Transverse colon (tissue), 4 donors: Measurements from ENCODE around the gene CCNL1. TPM values are rescaled to one million over a fixed set of nuclear protein-coding genes. Genes with fewer than 3 reads are reported as not detected.

Source experiments
- DNase-seq: peaks from one replicate; pipeline ENCODE4 v3.0.0-alpha.2; 2019
- H3K27ac ChIP-seq, 4 donors: fragments of 200-600 bp; sonication (generic); 2 replicates each; pipeline ENCODE4 v1.5.1; 2016 to 2018; ENCODE audit warnings: inconsistent platforms in 4 of 4
- H3K27me3 ChIP-seq: fragments of 200-600 bp; sonication (generic); 2 replicates; pipeline ENCODE4 v1.5.1; 2017; ENCODE audit warnings: inconsistent platforms
- H3K36me3 ChIP-seq, 4 donors: fragments of 200-600 bp; sonication (generic); 2 replicates each; pipeline ENCODE4 v1.5.1; 2017 to 2019; ENCODE audit warnings: inconsistent platforms in 4 of 4
- H3K4me1 ChIP-seq, 4 donors: fragments of 200-600 bp; sonication (generic); 2 replicates each; pipeline ENCODE4 v1.5.1; 2017 to 2020; ENCODE audit warnings: inconsistent platforms in 4 of 4
- H3K4me3 ChIP-seq, 4 donors: fragments of 200-600 bp; sonication (generic); 1 replicate in 1 of 4; 2 replicates in 3 of 4; pipeline versions ENCODE4 v1.5.1 to v1.6.1; 2017 to 2019; ENCODE audit warnings: inconsistent platforms in 4 of 4
- H3K9me3 ChIP-seq, 2 donors: fragments of 200-600 bp; sonication (generic); 2 replicates each; pipeline ENCODE4 v1.5.1; 2017 to 2019; ENCODE audit warnings: inconsistent platforms in 2 of 2
- CTCF ChIP-seq, 5 experiments: fragments of 200-600 bp in 3 of 5; fragments of 450-650 bp in 2 of 5; sonication (generic) in 3 of 5; IDR thresholded peaks; 1 replicate in 2 of 5; 2 replicates in 3 of 5; pipeline ENCODE4 v1.5.1; 2016 to 2017; ENCODE audit warnings: antibody characterized with exemption in 5 of 5, inconsistent platforms in 3 of 5, mild to moderate bottlenecking in 2 of 5, moderate library complexity in 1 of 5
- EP300 ChIP-seq: sonication (generic); formaldehyde crosslinking; IDR thresholded peaks from one replicate; pipeline ENCODE4 v1.6.1; 2017; ENCODE audit warnings: antibody characterized with exemption, low read depth
- POLR2A ChIP-seq: fragments of 450-650 bp; IDR thresholded peaks from one replicate; pipeline ENCODE4 v1.6.1; 2016; ENCODE audit warnings: antibody characterized with exemption, mild to moderate bottlenecking, moderate library complexity
- POLR2AphosphoS5 ChIP-seq, 3 donors: sonication (generic); formaldehyde crosslinking; IDR thresholded peaks; one replicate each; pipeline ENCODE4 v1.6.1; 2016; ENCODE audit warnings: antibody characterized with exemption in 3 of 3
- WGBS, 2 donors: methylation state at CpG; one replicate each; pipeline ENCODE4 v1.1.5; 2018; ENCODE audit warnings: low coverage in 1 of 2; 5-methylcytosine and 5-hydroxymethylcytosine counted together
- in situ Hi-C, 4 donors: fragments of 200-750 bp; cut with MboI; loops; one replicate each; pipeline versions ENCODE4 v1.15.0 to v1.15.1; 2017; ENCODE audit warnings: low sequenced_read_pairs in 3 of 4, low pct_ligation_motif_present in 1 of 4, low pct_unique_long_range_greater_than_20kb in 1 of 4
- intact Hi-C: fragments of 100-400 bp; cut with DNase I; formaldehyde crosslinking; loops from one replicate; pipeline ENCODE4 v1.15.1; 2023; ENCODE audit warnings: low total_unique reads
- total RNA-seq, 4 donors: library from RNA; depleted of rRNA; stranded (reverse); fragments of >200 nt; gene quantifications; one replicate each; pipeline ENCODE4 v1.1.0, GENCODE V29; 2016

The CCNL1 gene
- total RNA-seq, 4 donors from 2014 or later: 288 to 422 (median 308) TPM

- Histone ChIP-seq H3K27me3 (no peaks in the 10 kb centered on the region), H3K36me3 (no peaks in the 10 kb centered on the region), H3K27ac (peak overlapping the region in 1 of 4 donors; percentile 95), H3K4me3 (no peak overlapping the region), H3K4me1 (peaks cover 10 to 26% (median 18%) of the 10 kb centered on the region in 4 donors), H3K9me3 (no peaks in the 10 kb centered on the region)
- WGBS, 2 donors: 92 to 93% methylated on average over 8 to 10 of the region's 10 CpGs
- no peak for DNase-seq
- no peak for TF ChIP-seq EP300
- no peak for TF ChIP-seq CTCF (IDR thresholded peaks at IDR 0.05)
- TF ChIP-seq POLR2AphosphoS5 (IDR thresholded peaks at IDR 0.05): no peak
- no peak for TF ChIP-seq POLR2A
- intact Hi-C loops (no loop called here), in situ Hi-C loops (no loop called here)
These were observed 17.0 kb upstream of the CCNL1 start for GRCh38 chr3:157176934-157177333.

- in situ Hi-C loops: no loop called here
These were observed 16.0 kb upstream of the CCNL1 start for GRCh38 chr3:157175691-157176507.

GRCh38 chr3:157174649-157175498, 14.9 kb upstream of the CCNL1 start:
- WGBS, 2 donors: 0 to 1% methylated on average over 8 to 49 of the region's 61 CpGs

More at GRCh38 chr3:157175691-157176507, 16.0 kb upstream of the CCNL1 start:
- no peaks in the 10 kb centered on the region for H3K36me3 ChIP-seq
- H3K4me1 ChIP-seq: peaks cover 10 to 26% (median 18%) of the 10 kb centered on the region in 4 donors
- WGBS, 2 donors: 7 to 8% methylated on average over 12 of the region's 12 CpGs
- no peaks in the 10 kb centered on the region for H3K27me3 ChIP-seq
- H3K27ac ChIP-seq: peak overlapping the region; percentile 95 to 98 (median 96)
- peak; percentile 50 for DNase-seq
- TF ChIP-seq POLR2AphosphoS5 (IDR thresholded peaks at IDR 0.05): no peak
- no peak for TF ChIP-seq CTCF (IDR thresholded peaks at IDR 0.05)
- no peak for TF ChIP-seq EP300
- TF ChIP-seq POLR2A: no peak
- no peaks in the 10 kb centered on the region for H3K9me3 ChIP-seq
- intact Hi-C loops: no loop called here
- peak overlapping the region; percentile 23 to 67 (median 54) for H3K4me3 ChIP-seq

More at GRCh38 chr3:157174649-157175498, 14.9 kb upstream of the CCNL1 start:
- peak; percentile 99 for DNase-seq
- H3K27ac ChIP-seq: peak overlapping the region; percentile 95 to 98 (median 96)
- intact Hi-C loops: loop anchor here (1.0 kb wide), 1 partner anchor 15 kb away; the partner anchor contains the start of gene CCNL1
- H3K4me3 ChIP-seq: peak overlapping the region; percentile 30 to 67 (median 54)
- no peaks in the 10 kb centered on the region for H3K27me3 ChIP-seq
- TF ChIP-seq EP300: peak; percentile 93
- TF ChIP-seq POLR2AphosphoS5 (IDR thresholded peaks at IDR 0.05): peak; percentile 98 to 100 (median 99)
- TF ChIP-seq CTCF (IDR thresholded peaks at IDR 0.05): no peak
- TF ChIP-seq POLR2A: peak; percentile 99
- no peaks in the 10 kb centered on the region for H3K9me3 ChIP-seq
- no peaks in the 10 kb centered on the region for H3K36me3 ChIP-seq
- H3K4me1 ChIP-seq: peaks cover 10 to 26% (median 18%) of the 10 kb centered on the region in 4 donors
- in situ Hi-C loops: loop anchor here in 2 of 4 donors (25.0 kb wide), 2 partner anchors 488 to 1313 kb away; partner anchors contain the start of genes GMPS (in 1 of the 2) and SLC33A1 (in 1 of the 2)
